ENCODE measurements around the gene CSTF3. TPM values are rescaled to one million over a fixed set of nuclear protein-coding genes. Genes with fewer than 3 reads are reported as not detected.
A peak's percentile ranks its signal among the peaks of the same experiment; 100 is the strongest.
"Not testable (repeated sequence)": the region's sequence is repeated elsewhere in the genome, so short reads cannot be mapped to it uniquely, and the experiment has no call there.

The CSTF3 gene
- total RNA-seq, 1 donor from 2014 or later, result 17.9 TPM

- Mint-ChIP-seq H3K27me3 (ENCODE audit: low read depth) (no peaks in the 10 kb centered on the region), H3K27ac (ENCODE audit: unreplicated experiment) (no peak overlapping the region), H3K4me3 (ENCODE audit: unreplicated experiment) (no peak overlapping the region), H3K9me3 (ENCODE audit: low read depth) (no peaks in the 10 kb centered on the region), H3K4me1 (ENCODE audit: low read depth) (peaks cover 12% of the 10 kb centered on the region), H3K36me3 (ENCODE audit: low read depth) (no peaks in the 10 kb centered on the region)
- DNase-seq (ENCODE audit: low spot score), result no peak
- TF ChIP-seq, protein P1, sequence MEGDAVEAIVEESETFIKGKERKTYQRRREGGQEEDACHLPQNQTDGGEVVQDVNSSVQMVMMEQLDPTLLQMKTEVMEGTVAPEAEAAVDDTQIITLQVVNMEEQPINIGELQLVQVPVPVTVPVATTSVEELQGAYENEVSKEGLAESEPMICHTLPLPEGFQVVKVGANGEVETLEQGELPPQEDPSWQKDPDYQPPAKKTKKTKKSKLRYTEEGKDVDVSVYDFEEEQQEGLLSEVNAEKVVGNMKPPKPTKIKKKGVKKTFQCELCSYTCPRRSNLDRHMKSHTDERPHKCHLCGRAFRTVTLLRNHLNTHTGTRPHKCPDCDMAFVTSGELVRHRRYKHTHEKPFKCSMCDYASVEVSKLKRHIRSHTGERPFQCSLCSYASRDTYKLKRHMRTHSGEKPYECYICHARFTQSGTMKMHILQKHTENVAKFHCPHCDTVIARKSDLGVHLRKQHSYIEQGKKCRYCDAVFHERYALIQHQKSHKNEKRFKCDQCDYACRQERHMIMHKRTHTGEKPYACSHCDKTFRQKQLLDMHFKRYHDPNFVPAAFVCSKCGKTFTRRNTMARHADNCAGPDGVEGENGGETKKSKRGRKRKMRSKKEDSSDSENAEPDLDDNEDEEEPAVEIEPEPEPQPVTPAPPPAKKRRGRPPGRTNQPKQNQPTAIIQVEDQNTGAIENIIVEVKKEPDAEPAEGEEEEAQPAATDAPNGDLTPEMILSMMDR (IDR thresholded peaks at IDR 0.05), result no peak
Measured at GRCh38 chr11:33182246-33182878, 21.1 kb upstream of the CSTF3 start.

DNA sequence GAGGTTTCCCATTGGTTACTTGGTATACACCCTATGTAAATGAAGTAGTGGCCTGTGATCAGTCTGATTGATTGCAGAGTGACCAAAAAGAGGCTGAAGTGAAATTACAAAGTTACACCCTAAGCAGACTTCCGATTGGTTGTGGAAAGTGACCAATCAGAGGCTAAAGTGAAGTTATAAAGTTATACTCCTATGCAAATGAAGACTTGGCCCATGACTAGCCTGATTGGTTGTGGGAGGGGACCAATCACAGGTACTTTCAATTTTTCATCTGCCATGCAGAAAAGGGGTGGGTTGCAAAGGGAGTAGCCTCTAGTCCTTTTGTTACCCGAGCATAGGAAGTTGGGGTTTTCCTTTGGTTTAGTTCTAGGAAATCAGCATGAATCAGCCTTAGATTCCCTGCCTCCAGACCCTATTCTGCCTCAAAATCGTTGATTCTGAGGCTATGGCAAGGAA is 18.1 kb upstream of the CSTF3 start:
- peaks cover 12% of the 10 kb centered on the region for H3K4me1 Mint-ChIP-seq (ENCODE audit: low read depth)
- no peaks in the 10 kb centered on the region for H3K9me3 Mint-ChIP-seq (ENCODE audit: low read depth)
- no peak for DNase-seq (ENCODE audit: low spot score)
- TF ChIP-seq, protein P1 (IDR thresholded peaks at IDR 0.05), result no peak
- H3K27me3 Mint-ChIP-seq (ENCODE audit: low read depth), result no peaks in the 10 kb centered on the region
- no peak overlapping the region for H3K27ac Mint-ChIP-seq (ENCODE audit: unreplicated experiment)
- H3K4me3 Mint-ChIP-seq (ENCODE audit: unreplicated experiment), result no peak overlapping the region
- H3K36me3 Mint-ChIP-seq (ENCODE audit: low read depth), result no peaks in the 10 kb centered on the region

DNA sequence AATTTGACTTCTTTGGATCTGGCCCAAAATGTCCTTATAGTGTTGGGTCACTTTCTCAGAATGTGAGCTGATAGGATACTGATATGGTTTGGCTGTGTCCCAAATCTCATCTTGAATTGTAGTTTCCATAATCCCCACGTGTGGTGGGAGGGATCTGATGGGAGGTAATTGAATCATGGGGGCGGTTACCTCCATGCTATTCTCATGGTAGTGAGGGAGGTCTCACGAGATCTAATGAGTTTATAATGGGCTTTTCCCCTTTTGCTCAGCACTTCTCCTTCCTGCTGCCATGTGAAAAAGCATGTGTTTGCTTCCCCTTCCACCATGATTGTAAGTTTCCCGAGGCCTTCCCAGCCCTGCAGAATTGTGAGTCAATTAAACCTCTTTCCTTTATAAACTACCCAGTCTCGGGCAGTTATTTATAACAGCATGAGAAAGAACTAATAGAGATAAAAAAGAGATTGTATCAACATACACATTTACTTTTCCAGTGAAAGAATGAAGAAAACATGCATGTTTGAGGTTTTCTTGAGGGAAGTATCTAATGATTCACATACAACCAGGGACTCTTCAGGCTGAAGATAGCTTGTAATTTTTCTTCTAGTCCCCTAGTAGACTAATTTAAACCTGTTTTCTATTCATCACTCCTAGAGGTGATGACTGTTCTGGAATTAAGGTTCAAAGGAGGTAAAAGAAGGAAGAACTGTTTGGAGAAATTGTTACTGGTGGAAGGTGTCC is 17.3 kb upstream of the CSTF3 start:
- no peak overlapping the region for H3K4me3 Mint-ChIP-seq (ENCODE audit: unreplicated experiment)
- H3K4me1 Mint-ChIP-seq (ENCODE audit: low read depth), result peaks cover 12% of the 10 kb centered on the region
- no peaks in the 10 kb centered on the region for H3K27me3 Mint-ChIP-seq (ENCODE audit: low read depth)
- TF ChIP-seq, protein P1 (IDR thresholded peaks at IDR 0.05), result no peak
- no peak for DNase-seq (ENCODE audit: low spot score)
- peak overlapping the region; percentile 53 for H3K27ac Mint-ChIP-seq (ENCODE audit: unreplicated experiment)
- H3K36me3 Mint-ChIP-seq (ENCODE audit: low read depth), result no peaks in the 10 kb centered on the region
- H3K9me3 Mint-ChIP-seq (ENCODE audit: low read depth), result no peaks in the 10 kb centered on the region

DNA sequence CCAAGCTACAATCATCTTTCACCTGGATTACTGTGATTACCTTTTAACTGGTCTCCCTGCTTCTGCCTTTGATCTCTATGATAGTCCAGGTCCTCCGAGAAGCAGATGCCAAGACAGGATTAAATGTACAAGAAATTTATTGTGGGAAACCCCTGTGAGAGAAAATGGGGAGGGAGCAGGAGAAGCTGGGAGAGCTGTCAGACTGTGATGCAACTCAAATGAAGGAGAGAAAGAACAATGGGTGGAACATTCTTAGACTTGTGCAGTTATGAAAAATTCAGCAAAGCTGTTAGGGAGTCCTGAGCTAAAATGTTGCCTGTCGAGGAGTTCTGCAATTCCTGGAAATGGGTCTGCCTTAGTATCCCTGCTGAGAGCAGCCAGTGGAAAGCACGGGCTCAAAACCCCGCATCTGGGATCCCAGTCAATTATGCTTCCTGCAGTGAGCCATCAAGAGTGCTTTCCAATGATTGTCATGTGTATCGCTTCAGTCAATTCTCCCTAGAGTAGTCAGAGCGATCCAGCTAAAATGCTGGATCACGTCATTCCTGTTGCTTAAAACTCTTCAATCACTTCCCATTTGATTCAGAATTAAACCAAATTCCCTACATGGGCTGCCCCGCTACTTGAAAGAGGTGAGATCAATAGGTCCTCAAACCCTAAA is 16.5 kb upstream of the CSTF3 start:
- no peaks in the 10 kb centered on the region for H3K27me3 Mint-ChIP-seq (ENCODE audit: low read depth)
- no peak overlapping the region for H3K27ac Mint-ChIP-seq (ENCODE audit: unreplicated experiment)
- DNase-seq (ENCODE audit: low spot score), result no peak
- H3K4me1 Mint-ChIP-seq (ENCODE audit: low read depth), result peaks cover 12% of the 10 kb centered on the region
- TF ChIP-seq, protein P1 (IDR thresholded peaks at IDR 0.05), result no peak
- H3K4me3 Mint-ChIP-seq (ENCODE audit: unreplicated experiment), result no peak overlapping the region
- no peaks in the 10 kb centered on the region for H3K36me3 Mint-ChIP-seq (ENCODE audit: low read depth)
- H3K9me3 Mint-ChIP-seq (ENCODE audit: low read depth), result no peaks in the 10 kb centered on the region

DNA sequence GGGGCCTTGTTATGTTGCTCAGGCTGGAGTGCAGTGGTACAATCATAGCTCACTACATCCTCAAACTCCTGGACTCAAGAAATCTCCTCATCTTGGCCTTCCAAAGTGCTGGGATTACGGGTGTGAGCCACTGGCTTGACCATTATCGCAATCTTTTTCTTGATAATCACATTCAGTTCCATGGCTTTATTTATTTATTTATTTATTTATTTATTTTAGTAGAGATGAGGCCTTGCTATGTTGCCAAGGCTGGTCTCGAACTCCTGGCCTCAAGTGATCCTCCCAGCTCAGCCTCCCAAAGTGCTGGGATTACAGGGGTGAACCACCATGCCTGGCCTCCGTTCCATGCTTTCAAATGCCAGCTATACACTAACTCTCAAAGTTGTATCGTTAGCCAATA is 15.5 kb upstream of the CSTF3 start:
- not testable (repeated sequence) for DNase-seq (ENCODE audit: low spot score); H3K4me3 Mint-ChIP-seq (ENCODE audit: unreplicated experiment); H3K27ac Mint-ChIP-seq (ENCODE audit: unreplicated experiment); H3K9me3 Mint-ChIP-seq (ENCODE audit: low read depth); H3K27me3 Mint-ChIP-seq (ENCODE audit: low read depth); H3K36me3 Mint-ChIP-seq (ENCODE audit: low read depth)
- peaks cover 12% of the 10 kb centered on the region for H3K4me1 Mint-ChIP-seq (ENCODE audit: low read depth)

Measured in chondrocyte (in vitro differentiated cells).